Fibroblast of skin of right biceps (primary cell): Measurements from ENCODE around the gene PAK6.
A peak's percentile ranks its signal among the peaks of the same experiment; 100 is the strongest.

Source experiments
- DNase-seq: peaks from one replicate; pipeline ENCODE4 v3.0.0-alpha.2; 2013

PAK6 gene

DNA sequence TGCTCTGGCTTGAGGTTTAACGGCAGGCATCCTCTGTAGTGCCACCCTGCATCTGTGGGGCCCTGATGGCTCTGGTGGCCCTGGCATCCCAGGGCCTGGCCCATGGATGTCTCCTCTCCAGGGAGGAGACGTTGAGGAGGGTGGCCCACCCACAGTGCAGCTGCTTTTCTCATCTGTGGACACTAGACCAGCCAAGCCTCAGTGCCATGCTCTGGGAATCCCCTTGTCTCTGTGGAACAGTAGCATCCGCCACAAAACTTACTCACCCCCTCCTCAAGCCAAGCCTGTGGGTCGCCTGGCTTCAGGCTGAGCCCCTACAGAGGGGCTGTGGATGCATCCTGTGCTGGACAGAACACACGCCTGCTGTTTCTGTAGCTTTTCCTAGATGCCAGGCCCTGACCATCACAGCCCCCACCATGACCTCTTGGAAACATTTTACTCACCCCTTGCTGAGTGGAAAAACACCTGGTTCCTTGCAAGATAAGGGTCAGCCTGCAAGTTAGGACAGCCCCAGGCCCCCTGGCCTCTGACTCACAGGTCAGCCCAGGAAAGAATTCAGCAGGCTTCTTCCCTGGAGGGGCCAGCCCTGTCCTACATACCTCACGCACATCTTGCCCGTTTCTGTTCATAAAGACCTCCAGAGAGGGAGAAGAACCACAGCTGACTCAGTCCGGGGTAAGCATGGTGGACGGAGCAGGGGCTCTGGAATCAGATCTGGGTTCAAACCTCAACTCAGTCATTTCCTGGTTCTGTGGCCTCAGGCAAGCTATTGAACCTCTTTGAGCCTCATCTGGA is 19.0 kb downstream of the PAK6 start:
- no peak for DNase-seq

- no peak for DNase-seq
These were observed 19.7 kb downstream of the PAK6 start for GRCh38 chr15:40258544-40258943.

GRCh38 chr15:40259021-40259420 is 20.2 kb downstream of the PAK6 start:
- no peak for DNase-seq

DNA sequence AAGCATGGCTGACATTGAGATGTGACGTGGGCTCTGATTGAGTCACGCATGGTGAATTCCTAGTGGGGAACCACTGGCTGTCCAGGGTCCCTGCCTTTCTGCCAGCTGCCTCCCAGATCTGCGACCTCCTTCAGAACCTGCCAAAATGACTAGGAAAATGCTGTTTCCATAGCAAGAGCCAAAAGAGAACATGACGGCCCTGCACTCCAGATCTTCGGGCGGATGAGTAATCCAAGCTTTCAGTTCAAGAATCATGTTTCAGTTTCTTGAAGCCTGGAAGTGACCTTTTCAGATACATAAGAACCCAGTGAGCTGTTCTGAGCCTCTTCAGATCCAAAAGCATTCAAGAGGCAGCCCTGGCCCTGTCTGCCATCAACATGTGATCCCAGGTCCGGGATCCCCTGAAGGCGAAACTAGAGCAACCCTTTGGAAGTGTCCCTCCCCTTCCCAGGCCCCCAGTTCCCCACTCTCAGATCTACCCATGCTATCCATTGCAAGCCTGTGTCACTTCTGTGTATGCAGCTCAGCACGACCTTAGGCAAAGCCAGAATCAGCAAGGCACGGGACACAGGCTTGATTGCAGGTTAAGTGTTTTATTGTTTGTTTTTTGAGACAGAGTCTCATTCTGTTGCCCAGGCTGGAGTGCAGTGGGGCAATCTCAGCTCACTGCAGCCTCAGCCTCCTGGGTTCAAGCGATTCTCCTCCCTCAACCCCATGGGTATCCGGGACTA is 24.3 kb downstream of the PAK6 start:
- peak; percentile 49 for DNase-seq

- no peak for DNase-seq
These were observed 25.7 kb downstream of the PAK6 start for GRCh38 chr15:40264321-40265153.

DNA sequence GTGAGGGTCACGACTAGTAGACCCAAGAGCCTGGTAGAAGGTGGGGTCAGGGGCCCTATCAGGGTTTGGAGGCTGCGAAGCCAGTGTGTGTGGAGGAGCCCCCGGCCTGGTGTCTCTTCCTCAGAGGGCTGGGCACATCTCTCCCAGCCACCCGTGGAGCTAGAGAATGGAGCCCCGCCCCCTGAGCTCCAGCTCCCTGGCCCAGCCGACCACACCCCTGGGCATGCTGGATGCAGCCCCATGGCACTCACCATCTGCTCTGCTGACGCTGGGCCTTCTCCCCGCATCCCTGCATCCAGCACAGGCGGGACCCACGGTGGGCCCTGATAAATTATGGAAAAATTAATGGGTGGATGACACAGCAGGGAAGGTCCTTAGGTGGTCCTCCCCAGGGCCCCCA is 26.5 kb downstream of the PAK6 start:
- DNase-seq, result no peak

DNA sequence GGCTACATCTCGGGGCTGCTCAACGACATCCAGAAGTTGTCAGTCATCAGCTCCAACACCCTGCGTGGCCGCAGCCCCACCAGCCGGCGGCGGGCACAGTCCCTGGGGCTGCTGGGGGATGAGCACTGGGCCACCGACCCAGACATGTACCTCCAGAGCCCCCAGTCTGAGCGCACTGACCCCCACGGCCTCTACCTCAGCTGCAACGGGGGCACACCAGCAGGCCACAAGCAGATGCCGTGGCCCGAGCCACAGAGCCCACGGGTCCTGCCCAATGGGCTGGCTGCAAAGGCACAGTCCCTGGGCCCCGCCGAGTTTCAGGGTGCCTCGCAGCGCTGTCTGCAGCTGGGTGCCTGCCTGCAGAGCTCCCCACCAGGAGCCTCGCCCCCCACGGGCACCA is 27.0 kb downstream of the PAK6 start:
- no peak for DNase-seq

DNA sequence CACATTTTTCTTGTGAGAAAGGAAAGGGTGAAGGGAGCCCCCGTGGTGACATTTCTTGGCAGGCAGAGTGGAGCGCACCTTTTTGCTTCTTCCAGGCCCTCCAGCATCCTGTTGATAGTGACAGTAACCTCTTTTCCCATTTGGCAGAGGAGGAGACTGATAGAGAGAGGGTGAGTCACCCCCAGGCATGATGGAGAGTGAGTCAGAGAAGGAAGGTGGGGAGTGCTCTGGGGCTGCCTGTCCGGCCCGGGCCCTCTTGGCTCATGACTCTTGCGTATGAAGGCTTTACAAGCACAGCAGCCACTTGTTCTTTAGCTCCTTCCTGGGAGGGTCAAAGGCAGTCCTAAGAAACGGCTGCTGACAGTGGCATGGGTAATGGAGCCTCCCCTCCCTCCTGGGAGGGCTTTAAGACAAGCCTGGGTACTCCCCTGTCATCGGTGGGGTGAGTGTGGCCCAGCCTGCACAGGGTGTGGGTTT is 28.0 kb downstream of the PAK6 start:
- peak; percentile 94 for DNase-seq

GRCh38 chr15:40267670-40268069 is 28.8 kb downstream of the PAK6 start:
- no peak for DNase-seq

DNA sequence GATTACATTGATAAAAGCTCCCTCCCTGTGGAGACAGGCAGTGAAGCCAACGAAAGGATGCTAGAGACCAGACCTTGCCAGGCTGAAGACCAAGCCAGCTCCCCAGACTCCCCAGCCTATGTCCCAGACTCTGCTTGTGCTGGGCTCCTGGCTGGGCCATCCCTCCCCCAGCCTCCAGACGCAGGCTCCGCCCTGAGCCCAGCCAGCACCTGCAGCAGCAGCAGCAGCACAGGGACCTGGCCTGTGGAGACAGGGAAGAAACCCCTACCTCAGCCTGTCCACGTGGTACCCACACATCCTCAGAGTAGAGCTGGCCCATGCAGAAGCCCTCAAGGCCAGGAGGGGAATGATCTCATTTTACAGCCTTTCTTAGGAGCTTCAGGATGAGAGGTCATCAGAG is 30.7 kb downstream of the PAK6 start:
- DNase-seq, result no peak

GRCh38 chr15:40270246-40270995 is 31.6 kb downstream of the PAK6 start:
- DNase-seq, result peak; percentile 25

DNA sequence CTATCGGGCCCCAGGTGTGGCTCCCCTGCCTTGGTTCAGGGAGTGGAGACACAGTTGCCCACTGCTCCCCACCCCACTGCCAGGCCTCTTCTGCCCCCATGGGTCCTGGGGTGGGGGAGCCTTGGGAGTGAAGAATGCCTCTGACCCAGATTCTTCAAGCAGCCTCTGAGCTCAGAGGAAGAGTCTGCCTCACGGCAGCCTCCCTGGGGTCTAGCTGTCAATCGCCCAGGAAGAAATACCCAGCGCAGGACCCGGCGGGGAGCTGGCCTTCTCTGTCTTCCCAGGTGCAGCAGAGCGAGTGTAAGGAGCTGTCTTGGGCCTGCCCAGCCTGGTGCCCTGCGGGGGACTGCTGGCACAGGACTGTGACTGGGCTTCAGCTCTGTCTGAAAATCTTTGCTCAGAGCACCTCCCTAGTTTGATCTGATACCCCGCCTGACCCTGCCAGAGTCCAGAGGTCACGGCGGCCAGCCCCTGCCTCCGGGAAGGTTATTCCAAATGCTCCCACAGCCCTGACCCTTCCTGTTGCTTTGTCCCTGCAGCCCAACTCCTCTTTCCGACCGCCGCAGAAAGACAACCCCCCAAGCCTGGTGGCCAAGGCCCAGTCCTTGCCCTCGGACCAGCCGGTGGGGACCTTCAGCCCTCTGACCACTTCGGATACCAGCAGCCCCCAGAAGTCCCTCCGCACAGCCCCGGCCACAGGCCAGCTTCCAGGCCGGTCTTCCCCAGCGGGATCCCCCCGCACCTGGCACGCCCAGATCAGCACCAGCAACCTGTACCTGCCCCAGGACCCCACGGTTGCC is 33.0 kb downstream of the PAK6 start:
- DNase-seq, result no peak

DNA sequence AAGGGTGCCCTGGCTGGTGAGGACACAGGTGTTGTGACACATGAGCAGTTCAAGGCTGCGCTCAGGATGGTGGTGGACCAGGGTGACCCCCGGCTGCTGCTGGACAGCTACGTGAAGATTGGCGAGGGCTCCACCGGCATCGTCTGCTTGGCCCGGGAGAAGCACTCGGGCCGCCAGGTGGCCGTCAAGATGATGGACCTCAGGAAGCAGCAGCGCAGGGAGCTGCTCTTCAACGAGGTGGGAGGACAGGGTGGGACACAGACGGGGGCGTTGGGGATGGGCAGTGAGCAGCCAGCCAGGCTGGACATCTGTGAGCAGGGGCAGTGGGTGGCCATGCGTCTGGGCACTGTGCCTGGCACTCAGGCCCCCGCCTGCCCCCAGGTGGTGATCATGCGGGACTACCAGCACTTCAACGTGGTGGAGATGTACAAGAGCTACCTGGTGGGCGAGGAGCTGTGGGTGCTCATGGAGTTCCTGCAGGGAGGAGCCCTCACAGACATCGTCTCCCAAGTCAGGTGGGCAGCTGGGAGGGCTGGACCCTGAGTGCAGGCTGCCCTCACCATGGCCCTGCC is 33.7 kb downstream of the PAK6 start:
- no peak for DNase-seq

DNA sequence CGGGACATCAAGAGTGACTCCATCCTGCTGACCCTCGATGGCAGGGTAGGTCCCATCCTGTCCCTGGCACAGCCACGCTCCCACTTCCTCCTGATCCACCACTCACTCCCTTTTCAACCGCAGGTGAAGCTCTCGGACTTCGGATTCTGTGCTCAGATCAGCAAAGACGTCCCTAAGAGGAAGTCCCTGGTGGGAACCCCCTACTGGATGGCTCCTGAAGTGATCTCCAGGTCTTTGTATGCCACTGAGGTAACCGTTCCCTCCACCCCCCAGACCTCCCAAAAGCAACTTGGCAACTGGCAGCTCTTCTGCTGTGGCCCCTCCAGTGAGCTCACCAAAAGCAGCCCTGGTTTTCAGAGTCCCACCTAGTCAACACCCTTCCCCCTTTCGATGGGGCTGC is 34.6 kb downstream of the PAK6 start:
- DNase-seq, result no peak

DNA sequence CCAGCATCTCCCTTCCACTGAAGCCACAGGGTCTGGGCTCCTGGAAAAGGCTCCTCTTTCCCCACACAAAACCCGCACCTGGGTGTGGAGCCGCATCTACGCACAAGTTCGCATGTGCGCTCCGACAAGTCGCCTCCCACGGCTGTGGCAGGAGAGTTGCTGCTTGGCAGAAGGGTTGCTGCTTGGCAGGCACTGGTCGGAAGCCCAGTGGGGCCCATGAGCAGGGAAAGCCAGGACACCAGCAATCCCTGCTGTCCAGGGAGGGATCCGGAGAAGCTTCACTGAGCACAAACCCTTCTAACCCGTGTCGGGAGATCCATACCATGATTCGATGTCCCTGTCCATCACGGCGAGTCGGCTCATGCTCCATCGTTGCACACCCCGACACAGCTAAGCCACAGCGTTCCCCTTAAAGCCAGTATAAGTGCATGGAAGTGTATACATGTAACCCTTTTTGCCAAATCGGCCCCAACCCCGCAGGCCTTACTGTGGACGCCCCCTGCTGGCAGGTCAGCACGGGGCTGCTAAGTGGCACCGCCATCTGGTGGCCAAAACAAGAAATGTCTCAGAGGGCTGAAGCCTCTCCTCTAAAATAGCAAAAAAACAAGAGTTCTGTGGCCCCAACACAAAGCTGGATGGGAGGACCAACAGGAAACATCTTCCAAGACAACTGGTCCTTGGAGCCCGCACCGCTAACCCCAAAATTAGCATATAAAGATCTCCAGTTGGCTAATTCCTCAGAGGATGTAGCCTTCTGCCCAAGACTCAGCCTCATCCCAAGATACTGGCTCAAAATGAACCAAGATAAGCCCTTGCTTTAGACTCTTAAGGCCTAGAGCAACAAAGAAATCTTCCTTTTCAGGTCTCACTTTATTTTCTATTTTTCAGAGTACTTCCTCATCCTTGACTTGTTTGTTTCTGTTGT is 35.7 kb downstream of the PAK6 start:
- peak; percentile 76 for DNase-seq

- DNase-seq, result no peak
These were observed 36.7 kb downstream of the PAK6 start for GRCh38 chr15:40275523-40275922.

- DNase-seq, result no peak
These were observed 37.1 kb downstream of the PAK6 start for GRCh38 chr15:40275954-40276353.

DNA sequence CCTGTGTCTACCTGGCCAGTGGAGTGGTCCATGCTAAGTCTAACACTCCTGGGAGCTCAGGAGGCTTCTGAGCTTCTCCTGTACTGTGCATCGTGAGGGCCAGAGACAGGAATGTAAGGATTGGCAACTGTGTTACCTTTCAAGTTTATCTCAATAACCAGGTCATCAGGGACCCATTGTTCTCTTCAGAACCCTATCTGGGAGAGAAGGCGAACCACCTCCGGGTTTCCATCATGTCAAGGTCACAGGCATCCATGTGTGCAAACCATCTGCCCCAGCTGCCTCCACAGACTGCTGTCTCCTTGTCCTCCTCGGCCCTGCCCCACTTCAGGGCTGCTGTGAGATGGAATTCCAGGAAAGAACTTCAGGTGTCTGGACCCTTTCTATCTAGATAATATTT is 38.1 kb downstream of the PAK6 start:
- DNase-seq, result no peak

DNA sequence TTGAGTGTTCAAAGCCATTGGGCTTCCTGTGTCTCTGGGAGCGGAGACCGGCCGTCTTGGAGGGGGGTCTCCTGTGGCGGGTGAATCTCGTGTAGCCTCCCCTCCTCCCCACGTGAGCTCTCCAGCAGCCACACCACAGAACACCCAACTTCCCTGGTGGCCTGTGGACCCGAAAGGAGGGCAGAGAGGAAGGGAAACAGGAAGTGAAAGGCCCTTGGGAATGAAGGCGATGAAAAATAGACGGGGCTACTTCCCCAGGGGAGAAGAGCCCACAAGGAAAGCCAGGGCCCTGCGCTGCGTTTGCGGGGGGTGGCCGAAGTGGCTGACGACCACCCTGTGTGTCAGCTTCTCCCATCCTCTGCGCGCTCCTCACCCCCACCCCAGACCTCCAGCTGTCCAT is 38.6 kb downstream of the PAK6 start:
- no peak for DNase-seq

DNA sequence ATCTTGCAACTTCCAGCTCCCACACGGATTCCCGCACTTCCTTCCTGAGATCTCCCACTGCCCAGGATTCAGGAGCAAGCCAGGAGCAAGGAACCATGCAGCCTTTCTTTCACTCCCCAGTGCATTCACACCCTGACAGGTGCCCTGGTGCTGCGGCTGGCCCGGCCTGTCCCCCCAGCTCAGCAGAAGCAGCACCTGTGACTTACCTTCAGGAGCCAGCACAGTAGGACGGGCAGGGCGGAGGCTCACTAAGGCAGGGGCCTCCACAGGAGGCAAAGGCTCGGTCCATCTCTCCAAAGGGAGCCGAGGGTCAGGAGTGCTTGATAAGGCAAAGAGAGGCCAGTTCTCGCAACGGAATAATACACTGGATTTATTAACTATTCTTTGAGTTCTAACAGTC is 39.2 kb downstream of the PAK6 start:
- no peak for DNase-seq
